AG04449 (cell line): ENCODE data around the gene KATNAL2.

Source experiments
- CTCF ChIA-PET: fragments of 350-600 bp; formaldehyde crosslinking; extraction: SDS; loops from one replicate; lab custom pipeline; 2021; ENCODE audit warnings: antibody characterized with exemption; lab: Yijun Ruan, JAX
- POLR2A ChIA-PET: fragments of 400-600, 350-600 bp; formaldehyde crosslinking; extraction: SDS; loops from one replicate; lab custom pipeline; 2020; ENCODE audit warnings: antibody characterized with exemption, inconsistent platforms; lab: Yijun Ruan, JAX
- DNase-seq: peaks from one replicate; pipeline ENCODE4 v3.0.0-alpha.2; 2010; ENCODE audit warnings: low read depth, low spot score
- H3K4me3 ChIP-seq: 2 replicates; pipeline ENCODE4 v1.5.1; 2011; ENCODE audit warnings: low read depth, mild to moderate bottlenecking, control low read depth, low read length
- TF ChIP-seq, protein P1 (sequence below): IDR thresholded peaks from one replicate; pipeline ENCODE4 v1.5.1; 2011; ENCODE audit warnings: mild to moderate bottlenecking, moderate library complexity, low read length, control low read depth, inconsistent platforms; ENCODE audit not compliant: insufficient read depth; ENCODE audit errors: missing control alignments

KATNAL2 gene

DNA sequence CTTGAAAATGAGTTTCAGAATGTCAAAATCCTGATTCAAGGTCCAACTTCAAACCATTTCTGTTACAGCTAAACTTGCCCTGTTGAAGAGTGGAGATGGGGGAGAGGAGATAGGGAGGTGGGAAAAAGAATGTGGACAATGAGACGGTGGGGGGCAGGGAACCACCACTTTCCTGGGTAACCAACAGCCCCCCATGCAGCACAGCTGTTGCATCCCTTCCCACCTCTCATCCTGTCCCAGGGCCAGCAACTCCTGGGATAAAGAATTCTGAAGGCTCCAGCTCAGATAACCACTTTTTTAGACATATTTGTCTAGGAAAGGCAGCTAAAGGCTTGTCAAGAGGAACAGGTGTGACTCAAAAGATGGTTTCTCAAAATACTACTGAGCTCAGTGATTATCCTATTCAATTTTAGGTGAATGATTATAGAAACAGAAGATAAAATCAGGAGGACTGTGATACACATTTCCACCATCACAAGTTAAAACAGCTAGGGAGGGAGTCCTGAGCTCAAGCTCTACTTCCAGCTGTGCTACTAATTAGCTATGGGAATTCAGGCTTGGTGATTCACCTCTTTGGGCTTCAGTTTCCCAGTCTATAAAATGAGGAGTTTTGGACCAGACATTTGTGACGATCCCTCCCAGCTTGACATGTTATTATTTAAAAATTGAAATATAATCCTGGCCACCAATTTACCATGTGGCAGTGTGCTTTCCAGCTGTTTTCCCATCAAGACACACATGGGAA, 196.6 kb downstream of the KATNAL2 start:
- no peak for DNase-seq
- TF ChIP-seq, protein P1, sequence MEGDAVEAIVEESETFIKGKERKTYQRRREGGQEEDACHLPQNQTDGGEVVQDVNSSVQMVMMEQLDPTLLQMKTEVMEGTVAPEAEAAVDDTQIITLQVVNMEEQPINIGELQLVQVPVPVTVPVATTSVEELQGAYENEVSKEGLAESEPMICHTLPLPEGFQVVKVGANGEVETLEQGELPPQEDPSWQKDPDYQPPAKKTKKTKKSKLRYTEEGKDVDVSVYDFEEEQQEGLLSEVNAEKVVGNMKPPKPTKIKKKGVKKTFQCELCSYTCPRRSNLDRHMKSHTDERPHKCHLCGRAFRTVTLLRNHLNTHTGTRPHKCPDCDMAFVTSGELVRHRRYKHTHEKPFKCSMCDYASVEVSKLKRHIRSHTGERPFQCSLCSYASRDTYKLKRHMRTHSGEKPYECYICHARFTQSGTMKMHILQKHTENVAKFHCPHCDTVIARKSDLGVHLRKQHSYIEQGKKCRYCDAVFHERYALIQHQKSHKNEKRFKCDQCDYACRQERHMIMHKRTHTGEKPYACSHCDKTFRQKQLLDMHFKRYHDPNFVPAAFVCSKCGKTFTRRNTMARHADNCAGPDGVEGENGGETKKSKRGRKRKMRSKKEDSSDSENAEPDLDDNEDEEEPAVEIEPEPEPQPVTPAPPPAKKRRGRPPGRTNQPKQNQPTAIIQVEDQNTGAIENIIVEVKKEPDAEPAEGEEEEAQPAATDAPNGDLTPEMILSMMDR = no peak
- CTCF ChIA-PET = interaction anchor here (1.4 to 5.6 kb wide), 3 partner anchors 13 to 93 kb away, joined by 4 to 51 read pairs (median 22); no protein-coding TSS in a partner anchor
- POLR2A ChIA-PET = interaction anchor here (1.2 kb wide), 1 partner anchor 197 kb away, joined by 3 read pairs; the partner anchor contains the start of genes KATNAL2 and PIAS2
- H3K4me3 ChIP-seq = no peak overlapping the region

DNA sequence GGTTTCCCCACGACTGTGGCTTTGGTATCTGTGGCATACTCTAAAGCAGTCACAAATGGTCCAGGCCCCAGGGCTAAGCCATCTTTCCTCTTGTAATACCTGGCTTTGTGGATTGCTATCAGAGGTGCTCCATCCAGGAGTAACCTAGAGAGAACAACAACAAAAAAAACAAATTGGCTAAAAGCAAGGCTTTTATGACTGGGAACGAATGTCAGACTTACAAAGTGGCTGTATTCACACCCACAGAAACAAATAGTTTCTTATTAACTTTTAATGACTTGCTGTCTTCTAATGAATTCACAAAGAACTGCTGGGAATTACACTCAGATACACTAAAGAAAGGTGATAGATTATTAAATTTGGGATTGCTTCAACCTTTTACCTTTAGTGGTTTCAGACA, 197.8 kb downstream of the KATNAL2 start:
- no peak for DNase-seq
- TF ChIP-seq, protein P1 = no peak
- ChIA-PET CTCF (interaction anchor here (1.0 to 5.6 kb wide), 2 partner anchors 15 to 641 kb away, joined by 3 to 51 read pairs; no protein-coding TSS in a partner anchor), POLR2A (no interaction called here)
- H3K4me3 ChIP-seq = no peak overlapping the region

DNA sequence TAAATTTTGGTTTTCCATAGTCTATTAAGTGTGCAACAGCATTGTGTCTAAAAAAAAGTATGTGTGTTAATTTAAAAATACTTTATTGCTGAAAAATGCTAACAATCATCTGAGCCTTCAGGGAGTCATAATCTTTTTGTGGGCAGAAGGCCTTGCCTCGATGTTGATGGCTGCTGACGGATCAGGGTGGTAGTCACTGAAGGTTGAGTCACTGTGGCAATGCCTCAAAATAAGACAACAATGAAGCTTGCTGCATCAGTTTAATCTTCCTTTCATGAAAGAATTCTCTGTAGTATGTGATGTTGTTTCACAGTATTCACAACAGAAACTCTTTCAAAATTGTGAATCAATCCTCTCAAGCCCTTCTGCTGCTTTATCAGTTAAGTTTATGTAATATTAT, 201.6 kb downstream of the KATNAL2 start:
- TF ChIP-seq, protein P1 = no peak
- ChIA-PET CTCF (no interaction called here), POLR2A (no interaction called here)
- H3K4me3 ChIP-seq = no peak overlapping the region
- DNase-seq = no peak

DNA sequence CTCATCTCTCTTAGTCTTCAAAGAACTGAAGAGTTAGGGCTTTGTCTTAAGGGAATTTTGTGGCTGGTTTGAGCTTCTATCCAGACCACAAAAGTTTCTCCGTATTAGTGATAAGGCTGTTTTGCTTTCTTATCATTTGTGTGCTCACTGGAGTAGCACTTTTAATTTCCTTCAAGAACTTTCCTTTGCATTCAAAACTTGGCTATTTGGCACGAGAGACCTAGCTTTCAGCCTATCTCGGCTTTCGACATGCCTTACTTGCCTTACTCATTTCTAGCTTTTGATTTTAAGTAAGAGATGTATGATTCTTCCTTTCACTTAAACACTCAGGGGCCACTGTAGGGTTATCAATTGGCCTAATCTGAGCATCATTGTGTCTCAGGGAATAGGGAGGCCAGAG, 203.0 kb downstream of the KATNAL2 start:
- CTCF ChIA-PET = interaction anchor here (0.7 to 0.9 kb wide), 2 partner anchors 21 to 628 kb away, joined by 3 to 4 read pairs; no protein-coding TSS in a partner anchor
- POLR2A ChIA-PET = interaction anchor here (1.0 kb wide), 1 partner anchor 29 kb away, joined by 3 read pairs; no protein-coding TSS in a partner anchor
- no peak for DNase-seq
- TF ChIP-seq, protein P1 = no peak
- H3K4me3 ChIP-seq = no peak overlapping the region

DNA sequence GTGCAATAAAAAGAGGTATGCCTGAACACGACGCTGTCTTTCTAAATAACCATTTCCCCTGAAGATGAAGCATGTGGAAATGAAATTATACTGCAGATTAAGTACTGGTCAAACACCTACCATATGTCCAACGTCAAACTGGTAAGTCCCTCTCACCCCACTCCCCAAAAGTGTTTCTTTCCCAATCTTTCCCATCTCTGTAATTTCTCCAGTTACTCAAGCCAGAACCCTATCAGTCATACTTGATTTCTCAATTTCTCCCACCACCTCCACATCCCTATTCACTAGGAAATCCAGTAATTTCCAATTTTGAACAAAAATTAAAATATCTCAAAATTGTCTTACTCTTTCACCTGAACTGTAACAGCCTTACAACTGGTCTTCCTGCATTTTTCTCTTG, 203.7 kb downstream of the KATNAL2 start:
- CTCF ChIA-PET = interaction anchor here (0.9 kb wide), 1 partner anchor 21 kb away, joined by 4 read pairs; no protein-coding TSS in a partner anchor
- DNase-seq = no peak
- TF ChIP-seq, protein P1 = no peak
- POLR2A ChIA-PET = no interaction called here
- H3K4me3 ChIP-seq = no peak overlapping the region

DNA sequence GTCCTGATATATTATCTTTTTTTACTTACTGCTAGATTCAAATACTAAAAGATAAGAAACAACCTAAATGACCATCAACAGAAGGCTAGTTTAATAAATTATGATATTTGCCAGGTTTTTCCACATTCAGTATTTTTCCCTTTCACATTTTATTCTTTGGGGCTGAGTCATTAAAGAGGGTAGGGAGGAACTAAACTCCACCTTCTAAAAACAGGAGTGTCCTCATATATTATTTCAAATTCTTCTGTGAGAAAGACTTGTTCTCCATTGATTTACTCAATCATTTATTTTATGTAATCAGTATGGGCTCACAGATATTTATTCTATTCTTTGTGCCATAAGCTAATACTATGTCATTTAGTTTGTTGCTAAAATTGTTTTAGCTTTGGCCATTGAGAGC, 223.9 kb downstream of the KATNAL2 start:
- TF ChIP-seq, protein P1 = no peak
- POLR2A ChIA-PET = no interaction called here
- no peak overlapping the region for H3K4me3 ChIP-seq
- DNase-seq = no peak
- CTCF ChIA-PET = no interaction called here
